Measurements from ENCODE around the gene OR2A14.

Gene OR2A14

DNA sequence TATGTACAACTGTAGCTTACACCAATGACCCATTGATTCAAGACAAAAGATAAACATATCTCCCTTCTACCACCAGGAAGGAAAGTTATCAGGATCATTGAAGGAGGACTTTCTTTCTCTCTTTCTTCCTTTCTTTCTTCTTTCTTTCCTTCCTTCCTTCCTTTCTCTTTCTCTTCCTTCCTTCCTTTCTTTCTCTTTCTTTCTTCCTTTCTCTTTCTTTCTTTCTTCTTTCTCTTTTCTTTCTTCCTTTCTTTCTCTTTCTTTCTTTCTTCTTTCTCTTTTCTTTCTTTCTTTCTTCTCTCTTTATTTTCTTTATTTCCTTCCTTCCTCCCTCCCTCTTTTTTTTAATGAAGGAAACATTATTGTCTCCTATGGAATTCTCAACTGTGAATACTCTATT lies 24.2 kb upstream of the OR2A14 start:
- TF ChIP-seq, protein P1, sequence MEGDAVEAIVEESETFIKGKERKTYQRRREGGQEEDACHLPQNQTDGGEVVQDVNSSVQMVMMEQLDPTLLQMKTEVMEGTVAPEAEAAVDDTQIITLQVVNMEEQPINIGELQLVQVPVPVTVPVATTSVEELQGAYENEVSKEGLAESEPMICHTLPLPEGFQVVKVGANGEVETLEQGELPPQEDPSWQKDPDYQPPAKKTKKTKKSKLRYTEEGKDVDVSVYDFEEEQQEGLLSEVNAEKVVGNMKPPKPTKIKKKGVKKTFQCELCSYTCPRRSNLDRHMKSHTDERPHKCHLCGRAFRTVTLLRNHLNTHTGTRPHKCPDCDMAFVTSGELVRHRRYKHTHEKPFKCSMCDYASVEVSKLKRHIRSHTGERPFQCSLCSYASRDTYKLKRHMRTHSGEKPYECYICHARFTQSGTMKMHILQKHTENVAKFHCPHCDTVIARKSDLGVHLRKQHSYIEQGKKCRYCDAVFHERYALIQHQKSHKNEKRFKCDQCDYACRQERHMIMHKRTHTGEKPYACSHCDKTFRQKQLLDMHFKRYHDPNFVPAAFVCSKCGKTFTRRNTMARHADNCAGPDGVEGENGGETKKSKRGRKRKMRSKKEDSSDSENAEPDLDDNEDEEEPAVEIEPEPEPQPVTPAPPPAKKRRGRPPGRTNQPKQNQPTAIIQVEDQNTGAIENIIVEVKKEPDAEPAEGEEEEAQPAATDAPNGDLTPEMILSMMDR (IDR thresholded peaks at IDR 0.05; ENCODE audit: insufficient read depth, low read length, poor library complexity, severe bottlenecking), result no peak
- H3K9me2 ChIP-seq (replicated peaks; ENCODE audit: insufficient read depth, low read length), result no peaks in the 10 kb centered on the region
- H3K4me2 ChIP-seq (ENCODE audit: low read depth, low read length, poor library complexity, severe bottlenecking), result no peak overlapping the region
- H3K27ac ChIP-seq (ENCODE audit: low read depth, low read length), result no peak overlapping the region
- no peaks in the 10 kb centered on the region for H3K79me2 ChIP-seq (ENCODE audit: insufficient read depth, low read length)
- H4K20me1 ChIP-seq (ENCODE audit: low read depth, low read length), result no peaks in the 10 kb centered on the region
- no peak overlapping the region for H2AFZ ChIP-seq (ENCODE audit: low read depth, low read length, severe bottlenecking)
- H3F3A ChIP-seq (ENCODE audit: insufficient read depth), result no peaks in the 10 kb centered on the region
- no peaks in the 10 kb centered on the region for H3K27me3 ChIP-seq (ENCODE audit: low read length)
- H3K9me3 ChIP-seq (ENCODE audit: insufficient read depth, low read length), result no peaks in the 10 kb centered on the region
- H3K4me3 ChIP-seq (ENCODE audit: insufficient read depth, low read length, poor library complexity, severe bottlenecking), result no peak overlapping the region
- H3K36me3 ChIP-seq (ENCODE audit: low read length), result no peaks in the 10 kb centered on the region
- H3K9ac ChIP-seq (ENCODE audit: low read length), result no peak overlapping the region

DNA sequence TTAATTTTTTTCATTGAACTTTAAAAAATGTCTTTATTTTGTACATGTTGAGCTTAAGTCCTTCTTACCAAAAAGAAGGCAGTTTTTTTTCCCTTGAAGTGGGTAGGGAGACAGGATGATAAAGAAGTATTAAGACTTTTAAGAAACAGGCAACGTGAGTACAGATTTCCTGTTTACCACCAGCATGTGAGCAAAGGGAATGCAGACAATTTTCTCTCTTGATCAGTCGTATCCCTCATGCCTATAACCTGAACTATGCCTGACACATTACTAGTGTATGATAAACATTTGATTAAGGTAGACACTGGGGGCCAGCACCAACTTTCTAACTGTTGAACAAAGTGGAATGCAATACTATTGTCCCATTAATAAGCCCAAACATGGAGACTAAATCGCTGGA lies 22.4 kb upstream of the OR2A14 start:
- H3K4me2 ChIP-seq (ENCODE audit: low read depth, low read length, poor library complexity, severe bottlenecking), result no peak overlapping the region
- no peaks in the 10 kb centered on the region for H4K20me1 ChIP-seq (ENCODE audit: low read depth, low read length)
- no peaks in the 10 kb centered on the region for H3K9me3 ChIP-seq (ENCODE audit: insufficient read depth, low read length)
- H3K27ac ChIP-seq (ENCODE audit: low read depth, low read length), result no peak overlapping the region
- H3K27me3 ChIP-seq (ENCODE audit: low read length), result no peaks in the 10 kb centered on the region
- TF ChIP-seq, protein P1 (IDR thresholded peaks at IDR 0.05; ENCODE audit: insufficient read depth, low read length, poor library complexity, severe bottlenecking), result no peak
- TF ChIP-seq EZH2phosphoT487 (conservative IDR thresholded peaks at IDR 0.05; ENCODE audit: low read length), result no peak
- H3K9ac ChIP-seq (ENCODE audit: low read length), result no peak overlapping the region
- no peaks in the 10 kb centered on the region for H3K79me2 ChIP-seq (ENCODE audit: insufficient read depth, low read length)
- no peaks in the 10 kb centered on the region for H3K36me3 ChIP-seq (ENCODE audit: low read length)
- H2AFZ ChIP-seq (ENCODE audit: low read depth, low read length, severe bottlenecking), result no peak overlapping the region
- no peaks in the 10 kb centered on the region for H3K9me2 ChIP-seq (replicated peaks; ENCODE audit: insufficient read depth, low read length)
- no peak overlapping the region for H3K4me3 ChIP-seq (ENCODE audit: insufficient read depth, low read length, poor library complexity, severe bottlenecking)
- H3F3A ChIP-seq (ENCODE audit: insufficient read depth), result no peaks in the 10 kb centered on the region

DNA sequence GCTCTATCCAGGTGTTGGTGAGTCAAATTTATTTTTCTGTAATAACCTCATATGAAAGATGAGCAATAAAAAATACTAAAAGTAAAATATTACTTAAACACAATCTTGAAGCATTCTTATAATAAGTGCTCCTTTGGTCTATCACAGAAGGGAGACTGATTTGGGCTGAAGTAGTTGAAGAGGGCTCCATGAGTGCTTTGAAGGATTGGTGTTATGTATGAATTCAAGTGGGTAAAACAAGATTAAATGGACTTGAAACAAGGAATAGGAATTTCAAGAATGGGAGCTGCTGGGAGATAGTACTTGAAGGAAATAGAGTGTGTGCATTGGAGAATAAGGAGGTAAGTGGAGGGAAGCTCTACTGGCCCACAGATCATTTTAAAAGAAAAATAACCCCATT lies 20.9 kb upstream of the OR2A14 start:
- Histone ChIP-seq H3K9me3 (ENCODE audit: insufficient read depth, low read length) (no peaks in the 10 kb centered on the region), H2AFZ (ENCODE audit: low read depth, low read length, severe bottlenecking) (no peak overlapping the region), H3K36me3 (ENCODE audit: low read length) (no peaks in the 10 kb centered on the region), H3K4me2 (ENCODE audit: low read depth, low read length, poor library complexity, severe bottlenecking) (no peak overlapping the region), H3K27me3 (ENCODE audit: low read length) (no peaks in the 10 kb centered on the region), H4K20me1 (ENCODE audit: low read depth, low read length) (no peaks in the 10 kb centered on the region), H3K9me2 (replicated peaks; ENCODE audit: insufficient read depth, low read length) (no peaks in the 10 kb centered on the region), H3K9ac (ENCODE audit: low read length) (no peak overlapping the region), H3F3A (ENCODE audit: insufficient read depth) (no peaks in the 10 kb centered on the region), H3K27ac (ENCODE audit: low read depth, low read length) (no peak overlapping the region), H3K4me3 (ENCODE audit: insufficient read depth, low read length, poor library complexity, severe bottlenecking) (no peak overlapping the region), H3K79me2 (ENCODE audit: insufficient read depth, low read length) (no peaks in the 10 kb centered on the region)
- no peak for TF ChIP-seq EZH2phosphoT487 (conservative IDR thresholded peaks at IDR 0.05; ENCODE audit: low read length)
- TF ChIP-seq, protein P1 (IDR thresholded peaks at IDR 0.05; ENCODE audit: insufficient read depth, low read length, poor library complexity, severe bottlenecking), result no peak

DNA sequence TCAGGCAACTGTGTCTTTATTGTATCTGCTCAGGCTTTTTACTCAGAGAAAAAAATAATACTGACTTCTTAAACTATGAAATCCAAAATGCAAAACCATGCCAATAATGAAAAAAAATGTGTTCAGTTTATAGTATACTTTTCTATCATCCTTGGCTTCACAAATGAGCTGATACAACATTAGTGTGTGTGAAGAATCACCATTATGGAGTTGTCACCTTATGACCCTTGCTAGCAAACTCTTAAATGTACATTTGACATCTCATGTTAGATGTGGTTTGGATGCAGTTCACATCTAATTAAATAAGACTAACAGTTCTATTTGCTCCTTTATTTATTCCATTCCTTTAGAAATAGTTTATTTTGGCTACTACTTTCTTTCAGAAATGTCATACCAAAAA lies 17.8 kb upstream of the OR2A14 start:
- Histone ChIP-seq H4K20me1 (ENCODE audit: low read depth, low read length) (no peaks in the 10 kb centered on the region), H2AFZ (ENCODE audit: low read depth, low read length, severe bottlenecking) (no peak overlapping the region), H3F3A (ENCODE audit: insufficient read depth) (no peaks in the 10 kb centered on the region), H3K36me3 (ENCODE audit: low read length) (no peaks in the 10 kb centered on the region), H3K79me2 (ENCODE audit: insufficient read depth, low read length) (no peaks in the 10 kb centered on the region), H3K27me3 (ENCODE audit: low read length) (no peaks in the 10 kb centered on the region), H3K9ac (ENCODE audit: low read length) (no peak overlapping the region), H3K9me2 (replicated peaks; ENCODE audit: insufficient read depth, low read length) (no peaks in the 10 kb centered on the region), H3K27ac (ENCODE audit: low read depth, low read length) (no peak overlapping the region), H3K9me3 (ENCODE audit: insufficient read depth, low read length) (no peaks in the 10 kb centered on the region), H3K4me2 (ENCODE audit: low read depth, low read length, poor library complexity, severe bottlenecking) (no peak overlapping the region), H3K4me3 (ENCODE audit: insufficient read depth, low read length, poor library complexity, severe bottlenecking) (no peak overlapping the region)
- no peak for TF ChIP-seq EZH2phosphoT487 (conservative IDR thresholded peaks at IDR 0.05; ENCODE audit: low read length)
- TF ChIP-seq, protein P1 (IDR thresholded peaks at IDR 0.05; ENCODE audit: insufficient read depth, low read length, poor library complexity, severe bottlenecking), result no peak

Measured in SU-DHL-6 (cell line).